ENCODE results near the gene PRSS23.

DNA sequence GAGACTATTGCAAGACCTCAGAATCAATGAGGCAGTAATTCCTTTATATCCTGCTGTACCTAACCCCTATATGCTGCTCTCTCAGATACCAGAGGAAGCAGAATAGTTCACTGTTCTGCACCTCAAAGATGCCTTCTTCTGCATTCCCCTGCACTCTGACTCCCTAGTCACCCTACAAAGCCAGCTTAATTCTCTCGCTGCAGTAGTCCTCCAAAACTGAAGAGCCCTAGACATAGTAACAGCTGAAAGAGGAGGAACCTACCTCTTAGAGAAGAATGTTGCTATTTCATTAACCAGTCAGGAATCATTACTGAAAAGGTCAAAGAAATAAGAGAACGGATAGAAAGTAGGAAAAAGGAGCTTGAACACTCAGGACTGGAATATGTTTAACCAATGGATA is 49.3 kb downstream of the PRSS23 start:
- no peak for TF ChIP-seq POLR2A (IDR thresholded peaks at IDR 0.05; ENCODE audit: low read depth, low read length)
- TF ChIP-seq, protein P1, sequence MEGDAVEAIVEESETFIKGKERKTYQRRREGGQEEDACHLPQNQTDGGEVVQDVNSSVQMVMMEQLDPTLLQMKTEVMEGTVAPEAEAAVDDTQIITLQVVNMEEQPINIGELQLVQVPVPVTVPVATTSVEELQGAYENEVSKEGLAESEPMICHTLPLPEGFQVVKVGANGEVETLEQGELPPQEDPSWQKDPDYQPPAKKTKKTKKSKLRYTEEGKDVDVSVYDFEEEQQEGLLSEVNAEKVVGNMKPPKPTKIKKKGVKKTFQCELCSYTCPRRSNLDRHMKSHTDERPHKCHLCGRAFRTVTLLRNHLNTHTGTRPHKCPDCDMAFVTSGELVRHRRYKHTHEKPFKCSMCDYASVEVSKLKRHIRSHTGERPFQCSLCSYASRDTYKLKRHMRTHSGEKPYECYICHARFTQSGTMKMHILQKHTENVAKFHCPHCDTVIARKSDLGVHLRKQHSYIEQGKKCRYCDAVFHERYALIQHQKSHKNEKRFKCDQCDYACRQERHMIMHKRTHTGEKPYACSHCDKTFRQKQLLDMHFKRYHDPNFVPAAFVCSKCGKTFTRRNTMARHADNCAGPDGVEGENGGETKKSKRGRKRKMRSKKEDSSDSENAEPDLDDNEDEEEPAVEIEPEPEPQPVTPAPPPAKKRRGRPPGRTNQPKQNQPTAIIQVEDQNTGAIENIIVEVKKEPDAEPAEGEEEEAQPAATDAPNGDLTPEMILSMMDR (IDR thresholded peaks at IDR 0.05; ENCODE audit: extremely low read depth in 1 of 2, insufficient read depth in 1 of 2, low read depth in 1 of 2, low read length in 2 of 2) = no peak
- no peak for TF ChIP-seq FOS (IDR thresholded peaks at IDR 0.05; ENCODE audit: borderline replicate concordance, insufficient read depth, low read length)
- TF ChIP-seq EZH2 (IDR thresholded peaks at IDR 0.05; ENCODE audit: borderline replicate concordance, low read depth, low read length, severe bottlenecking) = no peak
- no peak for TF ChIP-seq MYC (IDR thresholded peaks at IDR 0.05; ENCODE audit: low read depth, low read length)
- no peak for TF ChIP-seq POLR2AphosphoS5 (IDR thresholded peaks at IDR 0.05; ENCODE audit: insufficient read depth, low read depth, low read length)
- no peak for TF ChIP-seq JUN (IDR thresholded peaks at IDR 0.05; ENCODE audit: borderline replicate concordance, insufficient read depth, insufficient read length, low read depth)

Data from endothelial cell of umbilical vein (primary cell).